GM18870 (cell line): ENCODE results near the gene SPSB2.
"Not testable (repeated sequence)": the region's sequence is repeated elsewhere in the genome, so short reads cannot be mapped to it uniquely, and the experiment has no call there.

ENCODE experiments used
- ATAC-seq: cut with Tn5 transposase; IDR thresholded peaks from one replicate; pipeline ENCODE4 v1.9.1; 2021; ENCODE audit warnings: moderate library complexity; ENCODE audit not compliant: unreplicated experiment

SPSB2 gene

DNA sequence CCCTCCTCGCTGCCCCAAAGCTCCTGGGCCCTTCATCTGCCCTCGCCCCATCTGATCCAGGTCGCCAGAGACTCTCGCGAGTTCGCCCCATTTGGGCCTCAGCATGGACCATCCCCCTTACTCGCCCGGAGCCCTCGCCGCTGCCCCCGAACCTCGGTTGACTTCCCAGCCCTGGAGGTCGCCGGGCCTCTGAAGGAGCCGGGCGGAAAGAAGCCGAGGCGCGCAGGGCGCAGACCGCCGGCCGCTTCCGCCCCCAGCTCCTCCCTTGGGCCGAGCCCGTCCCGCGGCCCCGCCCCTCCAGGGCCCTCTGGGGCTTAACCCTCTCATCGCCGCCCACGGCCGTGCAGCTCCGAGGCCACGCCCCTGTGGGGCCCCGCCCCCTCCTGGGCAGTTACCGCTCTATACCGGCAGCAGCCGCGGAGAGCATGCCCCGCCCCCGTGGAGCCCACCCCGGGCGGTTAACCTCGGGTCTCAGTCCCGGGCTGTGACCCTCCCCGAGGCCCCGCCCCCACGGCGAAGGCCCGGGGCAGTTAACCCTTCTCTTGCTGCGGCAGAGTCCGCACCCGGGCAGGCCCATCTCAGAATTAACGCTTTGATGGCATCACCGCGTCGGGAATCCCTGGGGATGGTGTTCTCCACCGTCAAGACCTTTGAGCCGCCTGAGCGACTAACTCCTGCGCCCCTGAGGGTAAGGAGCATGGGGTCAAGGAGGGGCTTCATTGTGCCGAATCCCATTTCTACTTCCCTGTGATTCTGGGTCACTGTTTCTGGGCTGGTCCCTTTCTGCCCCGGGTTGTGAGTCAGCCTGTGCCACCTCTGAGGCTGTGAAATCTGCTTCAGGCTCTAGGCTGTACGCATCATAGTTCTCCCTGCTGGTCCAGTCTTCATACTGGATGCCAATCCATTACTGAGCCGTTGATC is at the start of gene SPSB2:
TSS of gene SPSB2 (minus strand) at position 210 of the 921 bp plus-strand sequence. CDS start 402 bp downstream, outside the sequence.
- ATAC-seq, result no peak

- no peak for ATAC-seq
Observed at GRCh38 chr12:6921996-6922946, 49.2 kb upstream of the SPSB2 start.

DNA sequence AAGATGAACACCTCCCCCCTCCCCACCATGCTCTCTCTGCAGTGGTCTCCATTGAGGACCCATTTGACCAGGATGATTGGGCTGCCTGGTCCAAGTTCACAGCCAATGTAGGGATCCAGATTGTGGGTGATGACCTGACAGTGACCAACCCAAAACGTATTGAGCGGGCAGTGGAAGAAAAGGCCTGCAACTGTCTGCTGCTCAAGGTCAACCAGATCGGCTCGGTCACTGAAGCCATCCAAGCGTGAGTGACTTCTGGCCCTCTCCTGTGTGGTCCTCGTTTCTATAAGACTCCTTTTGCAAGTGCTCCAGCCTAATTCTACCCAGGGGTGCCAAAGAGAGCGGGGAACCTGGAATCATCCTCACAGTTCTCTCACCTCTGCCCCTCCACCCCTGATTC is 48.4 kb upstream of the SPSB2 start:
- no peak for ATAC-seq

GRCh38 chr12:6919588-6919987 is 46.5 kb upstream of the SPSB2 start:
- ATAC-seq, result no peak

- no peak for ATAC-seq
Observed at GRCh38 chr12:6917491-6918231, 44.6 kb upstream of the SPSB2 start.

GRCh38 chr12:6916426-6917200 is 43.5 kb upstream of the SPSB2 start:
- ATAC-seq, result no peak

- no peak for ATAC-seq
Observed at GRCh38 chr12:6915789-6916285, 42.7 kb upstream of the SPSB2 start.

- ATAC-seq, result no peak
Observed at GRCh38 chr12:6914947-6915788, 42.1 kb upstream of the SPSB2 start.

- ATAC-seq, result no peak
Observed at GRCh38 chr12:6914246-6914946, 41.3 kb upstream of the SPSB2 start, which contains the start of gene ENO2. Gene ENO2, plus strand, starts transcription at chr12:6914580. Its CDS starts 1,253 bp downstream, at chr12:6915833.

DNA sequence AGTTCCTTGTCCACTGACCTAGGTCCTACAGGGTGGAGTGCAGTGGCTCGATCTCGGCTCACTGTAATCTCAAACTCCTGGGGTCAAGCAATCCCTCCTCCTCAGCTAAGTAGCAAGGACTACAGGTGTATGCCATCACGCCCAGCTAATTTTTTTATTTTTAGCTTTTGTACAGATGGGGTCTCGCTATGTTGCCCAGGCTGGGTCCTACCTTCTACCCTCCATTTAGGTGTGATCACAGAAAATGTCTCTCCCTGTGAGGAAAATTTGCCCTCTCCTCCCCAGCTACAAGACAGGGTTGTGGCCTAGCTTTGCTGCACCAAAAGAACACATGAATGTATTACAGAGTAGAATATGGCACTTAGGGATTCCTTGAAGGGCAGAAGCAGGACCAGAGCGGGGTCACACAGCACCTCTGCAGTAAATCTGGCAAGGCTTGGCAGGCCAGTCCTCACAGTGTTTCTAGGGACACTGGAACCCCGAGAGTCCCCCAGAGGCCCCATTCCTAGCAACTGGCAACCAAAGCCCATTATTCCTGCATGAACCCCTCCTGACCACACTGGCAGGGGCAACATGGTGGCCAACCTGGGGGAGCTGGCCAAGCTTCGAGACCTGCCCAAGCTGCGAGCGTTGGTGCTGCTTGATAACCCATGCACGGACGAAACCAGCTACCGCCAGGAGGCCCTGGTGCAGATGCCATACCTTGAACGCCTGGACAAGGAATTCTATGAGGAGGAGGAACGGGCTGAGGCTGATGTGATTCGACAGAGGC is 39.2 kb upstream of the SPSB2 start:
- ATAC-seq, result no peak

- ATAC-seq, result no peak
Observed at GRCh38 chr12:6909421-6910145, 36.5 kb upstream of the SPSB2 start.

DNA sequence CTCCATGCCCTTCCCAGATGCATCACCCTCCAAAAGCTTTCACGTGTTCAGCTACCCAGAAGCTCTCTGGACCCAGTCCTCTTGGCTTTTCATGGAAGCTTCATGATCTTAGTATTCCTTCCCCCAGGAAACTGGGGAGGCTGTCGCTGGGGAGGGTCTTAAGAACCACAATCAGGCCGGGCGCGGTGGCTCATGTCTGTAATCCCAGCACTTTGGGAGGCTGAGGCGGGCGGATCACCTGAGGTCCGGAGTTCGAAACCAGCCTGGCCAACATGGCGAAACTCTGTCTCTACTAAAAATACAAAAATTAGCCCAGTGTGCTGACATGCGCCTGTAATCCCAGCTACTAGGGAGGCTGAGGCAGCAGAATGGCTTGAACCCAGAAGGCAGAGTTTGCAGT is 35.0 kb upstream of the SPSB2 start:
- not testable (repeated sequence) for ATAC-seq

DNA sequence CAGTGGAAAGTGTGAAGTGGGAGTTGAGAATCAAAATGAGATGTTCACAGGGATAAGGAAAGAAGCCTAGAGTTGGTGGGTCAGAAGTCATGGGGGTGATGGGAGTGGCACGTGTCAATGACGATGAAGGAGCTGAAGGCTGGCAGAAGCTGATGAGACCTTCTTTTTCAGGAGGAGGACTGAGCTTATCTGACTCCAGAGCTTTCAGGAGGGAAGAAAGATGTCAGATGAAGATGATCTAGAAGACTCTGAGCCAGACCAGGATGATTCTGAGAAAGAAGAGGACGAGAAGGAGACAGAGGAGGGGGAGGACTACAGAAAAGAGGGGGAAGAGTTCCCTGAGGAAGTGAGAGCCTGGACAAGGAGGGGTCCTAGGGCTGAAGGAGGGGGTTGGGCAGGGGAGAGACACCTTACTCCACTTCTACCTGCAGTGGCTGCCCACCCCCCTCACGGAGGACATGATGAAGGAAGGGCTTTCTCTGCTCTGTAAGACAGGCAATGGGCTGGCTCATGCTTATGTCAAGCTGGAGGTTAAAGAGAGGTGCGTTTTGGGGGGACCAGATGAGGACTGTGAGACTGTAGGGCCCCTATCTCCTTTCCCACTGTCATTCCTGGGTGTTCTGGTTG is 32.4 kb upstream of the SPSB2 start:
- no peak for ATAC-seq

- peak; percentile 82 for ATAC-seq
Observed at GRCh38 chr12:6904280-6905276, 31.5 kb upstream of the SPSB2 start, which contains the start of gene LRRC23. Gene LRRC23, plus strand, starts transcription at chr12:6904822. Its CDS starts 812 bp downstream, at chr12:6905634.

DNA sequence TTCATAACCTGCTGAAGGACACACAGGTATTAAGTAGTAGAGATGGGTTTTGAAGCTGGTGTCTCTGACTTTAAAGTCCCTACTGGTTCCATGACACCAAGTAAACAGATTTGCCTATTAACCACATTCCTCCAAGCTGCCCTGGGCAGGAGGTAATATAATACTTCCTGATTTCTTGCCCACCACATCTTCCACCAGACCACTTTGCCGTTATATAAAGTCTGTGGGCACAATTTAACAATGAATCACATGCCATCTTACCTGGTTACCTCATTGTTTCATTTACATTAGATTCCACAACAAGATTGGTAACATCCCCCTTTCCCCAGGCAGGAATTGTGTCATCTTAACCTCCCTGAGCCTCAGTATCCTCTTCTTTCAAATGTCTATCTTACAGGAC is 30.6 kb upstream of the SPSB2 start:
- ATAC-seq, result no peak
